SJSA1 (cell line): ENCODE measurements around the gene PLAC8. TPM values are rescaled to one million over a fixed set of nuclear protein-coding genes. Genes with fewer than 3 reads are reported as not detected.
"Not testable (repeated sequence)": the region's sequence is repeated elsewhere in the genome, so short reads cannot be mapped to it uniquely, and the experiment has no call there.

ENCODE experiments used
- DNase-seq, 2 experiments: peaks; one replicate each; pipeline ENCODE4 v3.0.0-alpha.2; 2015 to 2020; ENCODE audit warnings: low spot score in 2 of 2, low read depth in 1 of 2
- H3K27ac ChIP-seq: fragments of 250-450 bp; sonication (Bioruptor Pico); 2 replicates; pipeline ENCODE4 v1.5.1; 2020; ENCODE audit warnings: mild to moderate bottlenecking, moderate library complexity
- H3K27me3 ChIP-seq: fragments of 250-450 bp; sonication (Bioruptor Pico); replicated peaks from 2 replicates; pipeline ENCODE4 v1.5.1; 2020; ENCODE audit warnings: mild to moderate bottlenecking, moderate library complexity
- H3K36me3 ChIP-seq: fragments of 250-450 bp; sonication (Bioruptor Pico); 2 replicates; pipeline ENCODE4 v1.5.1; 2020; ENCODE audit warnings: mild to moderate bottlenecking
- H3K4me1 ChIP-seq: fragments of 250-450 bp; sonication (Bioruptor Pico); replicated peaks from 2 replicates; pipeline ENCODE4 v1.6.1; 2021; ENCODE audit warnings: mild to moderate bottlenecking
- H3K4me3 ChIP-seq: fragments of 250-450 bp; sonication (Bioruptor Pico); 2 replicates; pipeline ENCODE4 v1.5.1; 2020; ENCODE audit warnings: mild to moderate bottlenecking
- H3K9me3 ChIP-seq: fragments of 250-450 bp; sonication (Bioruptor Pico); replicated peaks from 2 replicates; pipeline ENCODE4 v1.5.1; 2020; ENCODE audit warnings: mild to moderate bottlenecking
- total RNA-seq: library from RNA; depleted of rRNA; stranded (reverse); fragments of >200 nt; shearing (Covaris generic); gene quantifications from 2 replicates; pipeline ENCODE4 v1.2.3, GENCODE V29; 2014; rRNA removed

Gene PLAC8
- total RNA-seq, result 123 and 141 TPM in 2 replicates

- H3K27ac ChIP-seq, result peak within 1 kb of the TSS; percentile 85
- H3K36me3 ChIP-seq, result peaks cover 16% of the 10 kb centered on the region
- peak; percentile 45 to 75 for DNase-seq
- no peaks in the 10 kb centered on the region for H3K27me3 ChIP-seq
- H3K4me3 ChIP-seq, result peak within 1 kb of the TSS; percentile 37
- no peaks in the 10 kb centered on the region for H3K9me3 ChIP-seq
- H3K4me1 ChIP-seq, result peaks cover 52% of the 10 kb centered on the region
Measured at GRCh38 chr4:83114576-83114975, at the start of gene PLAC8. TSS of gene PLAC8 (minus strand) at chr4:83114729. CDS start at chr4:83107921, 6,808 bp downstream.

GRCh38 chr4:83153417-83153816 lies 38.9 kb upstream of the PLAC8 start:
- DNase-seq, result no peak
- H3K36me3 ChIP-seq, result no peaks in the 10 kb centered on the region
- H3K4me1 ChIP-seq, result no peaks in the 10 kb centered on the region
- no peaks in the 10 kb centered on the region for H3K9me3 ChIP-seq
- H3K4me3 ChIP-seq, result no peak overlapping the region
- H3K27ac ChIP-seq, result no peak overlapping the region
- H3K27me3 ChIP-seq, result no peaks in the 10 kb centered on the region

- Histone ChIP-seq H3K9me3 (no peaks in the 10 kb centered on the region), H3K4me1 (no peaks in the 10 kb centered on the region), H3K4me3 (no peak overlapping the region), H3K27ac (no peak overlapping the region), H3K36me3 (no peaks in the 10 kb centered on the region), H3K27me3 (no peaks in the 10 kb centered on the region)
- no peak for DNase-seq
Measured at GRCh38 chr4:83152746-83153145, 38.2 kb upstream of the PLAC8 start.

- no peaks in the 10 kb centered on the region for H3K4me1 ChIP-seq
- 0 out of 2 replicates have a peak, but pooled peaks cover 2% of the 10 kb centered on the region for H3K9me3 ChIP-seq
- no peak for DNase-seq
- no peak overlapping the region for H3K27ac ChIP-seq
- H3K4me3 ChIP-seq, result no peak overlapping the region
- H3K27me3 ChIP-seq, result no peaks in the 10 kb centered on the region
- H3K36me3 ChIP-seq, result no peaks in the 10 kb centered on the region
Measured at GRCh38 chr4:83151651-83152050, 37.1 kb upstream of the PLAC8 start.

- no peak overlapping the region for H3K4me3 ChIP-seq
- H3K27me3 ChIP-seq, result no peaks in the 10 kb centered on the region
- DNase-seq, result no peak
- 0 out of 2 replicates have a peak, but pooled peaks cover 2% of the 10 kb centered on the region for H3K9me3 ChIP-seq
- H3K27ac ChIP-seq, result no peak overlapping the region
- H3K4me1 ChIP-seq, result no peaks in the 10 kb centered on the region
- no peaks in the 10 kb centered on the region for H3K36me3 ChIP-seq
Measured at GRCh38 chr4:83150653-83151330, 36.3 kb upstream of the PLAC8 start.

GRCh38 chr4:83149865-83150652 lies 35.5 kb upstream of the PLAC8 start:
- Histone ChIP-seq H3K36me3 (no peaks in the 10 kb centered on the region), H3K4me3 (no peak overlapping the region), H3K27me3 (no peaks in the 10 kb centered on the region), H3K9me3 (0 out of 2 replicates have a peak, but pooled peaks cover 2% of the 10 kb centered on the region), H3K27ac (no peak overlapping the region), H3K4me1 (no peaks in the 10 kb centered on the region)
- DNase-seq, result no peak

GRCh38 chr4:83146841-83147240 lies 32.3 kb upstream of the PLAC8 start:
- Histone ChIP-seq H3K4me1 (no peaks in the 10 kb centered on the region), H3K27me3 (no peaks in the 10 kb centered on the region), H3K4me3 (no peak overlapping the region), H3K9me3 (0 out of 2 replicates have a peak, but pooled peaks cover 2% of the 10 kb centered on the region), H3K27ac (no peak overlapping the region), H3K36me3 (no peaks in the 10 kb centered on the region)
- no peak for DNase-seq

GRCh38 chr4:83145776-83146175 lies 31.2 kb upstream of the PLAC8 start:
- H3K9me3 ChIP-seq, DNase-seq, H3K36me3 ChIP-seq, H3K27me3 ChIP-seq, H3K4me1 ChIP-seq, H3K4me3 ChIP-seq, H3K27ac ChIP-seq: not testable (repeated sequence)

DNA sequence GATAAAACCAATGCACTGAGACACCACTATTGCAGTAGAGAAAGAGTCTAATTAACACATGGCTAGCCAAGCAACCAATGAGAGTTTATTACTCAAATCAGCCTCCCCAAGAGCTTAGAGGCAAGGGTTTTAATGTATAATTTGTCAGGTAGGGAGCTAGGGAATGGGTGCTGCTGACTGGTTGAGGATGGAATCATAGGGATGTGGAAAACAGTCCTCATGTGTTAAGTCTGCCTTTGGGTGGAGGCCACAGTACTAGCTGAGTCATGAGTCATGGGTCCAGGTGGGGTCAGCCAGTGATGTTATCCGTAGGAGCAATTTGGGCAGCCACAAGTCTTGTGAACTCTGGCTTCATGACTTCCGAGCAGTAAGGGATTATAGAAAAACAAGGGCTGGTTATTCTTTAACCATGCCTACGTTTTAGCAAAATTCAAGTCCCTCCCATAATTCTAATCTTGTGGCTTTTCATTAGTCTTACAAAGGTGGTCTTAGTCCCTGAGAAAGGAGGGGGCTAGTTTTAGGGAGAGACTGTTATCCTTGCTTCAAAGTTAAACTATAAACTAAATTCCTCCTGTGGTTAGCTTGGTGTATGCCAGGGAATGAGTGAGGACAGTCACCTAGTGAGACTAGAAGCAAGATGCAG lies 25.1 kb upstream of the PLAC8 start:
- no peak overlapping the region for H3K4me3 ChIP-seq
- DNase-seq, result no peak
- no peak overlapping the region for H3K27ac ChIP-seq
- H3K36me3 ChIP-seq, result no peaks in the 10 kb centered on the region
- H3K4me1 ChIP-seq, result no peaks in the 10 kb centered on the region
- H3K27me3 ChIP-seq, result no peaks in the 10 kb centered on the region
- H3K9me3 ChIP-seq, result peaks cover 9% of the 10 kb centered on the region

- Histone ChIP-seq H3K9me3 (peaks cover 9% of the 10 kb centered on the region), H3K27me3 (no peaks in the 10 kb centered on the region), H3K4me3 (no peak overlapping the region), H3K4me1 (no peaks in the 10 kb centered on the region), H3K36me3 (no peaks in the 10 kb centered on the region), H3K27ac (no peak overlapping the region)
- no peak for DNase-seq
Measured at GRCh38 chr4:83138946-83139345, 24.4 kb upstream of the PLAC8 start.

DNA sequence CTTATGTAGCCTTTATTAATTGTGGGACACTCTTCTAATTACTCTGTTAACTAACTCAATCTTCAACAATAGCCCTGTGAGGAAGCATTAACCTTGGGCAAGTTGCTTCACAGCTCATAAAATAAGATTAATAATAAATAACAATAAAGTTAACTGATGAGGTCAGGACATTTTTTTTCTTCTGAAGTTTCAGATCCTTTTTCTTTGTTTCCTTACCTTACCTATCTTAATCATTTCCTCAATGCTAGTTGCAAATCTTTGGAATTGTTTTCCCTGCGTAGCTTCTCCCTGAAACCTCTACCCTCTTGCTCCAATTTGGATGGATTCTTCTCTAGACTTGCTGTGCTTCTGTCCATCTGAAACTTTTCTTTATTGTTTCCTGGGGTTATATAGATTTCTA lies 17.5 kb upstream of the PLAC8 start:
- no peak overlapping the region for H3K27ac ChIP-seq
- H3K4me1 ChIP-seq, result 0 out of 2 replicates have a peak, but pooled peaks cover 3% of the 10 kb centered on the region
- H3K4me3 ChIP-seq, result no peak overlapping the region
- no peaks in the 10 kb centered on the region for H3K27me3 ChIP-seq
- no peaks in the 10 kb centered on the region for H3K9me3 ChIP-seq
- DNase-seq, result no peak
- H3K36me3 ChIP-seq, result no peaks in the 10 kb centered on the region

DNA sequence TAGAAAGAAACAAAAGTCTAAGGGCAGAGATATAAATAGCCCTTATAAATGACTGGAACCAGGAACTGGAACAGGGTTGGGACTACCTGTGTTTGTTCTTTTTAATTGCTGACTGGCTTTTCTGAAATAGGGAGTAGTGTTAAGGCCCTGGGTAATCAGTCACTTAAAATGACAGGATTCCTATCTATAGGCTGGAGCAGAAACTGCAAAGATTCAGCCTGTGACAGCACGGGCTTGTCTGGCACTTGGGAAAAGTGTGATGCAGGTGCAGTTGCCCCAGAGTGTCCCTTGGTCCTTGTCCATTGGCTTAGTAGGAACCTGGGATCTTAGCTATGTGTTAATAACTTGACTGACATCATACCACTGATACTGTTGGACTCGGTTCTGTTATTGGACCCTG lies 14.7 kb upstream of the PLAC8 start:
- Histone ChIP-seq H3K36me3 (no peaks in the 10 kb centered on the region), H3K27me3 (no peaks in the 10 kb centered on the region), H3K9me3 (peaks cover 3% of the 10 kb centered on the region; the same call in 1 of the 2 replicates), H3K4me1 (0 out of 2 replicates have a peak, but pooled peaks cover 3% of the 10 kb centered on the region), H3K4me3 (no peak overlapping the region), H3K27ac (peak overlapping the region; percentile 12; the same call in 1 of the 2 replicates)
- DNase-seq, result no peak

GRCh38 chr4:83128240-83128929 lies 13.9 kb upstream of the PLAC8 start:
- DNase-seq, result peak in 1 of 2 experiments; percentile 28
- H3K27ac ChIP-seq, result peak overlapping the region; percentile 29
- H3K4me1 ChIP-seq, result peaks cover 6% of the 10 kb centered on the region
- H3K36me3 ChIP-seq, result no peaks in the 10 kb centered on the region
- H3K4me3 ChIP-seq, result no peak overlapping the region
- H3K27me3 ChIP-seq, result no peaks in the 10 kb centered on the region
- peaks cover 9% of the 10 kb centered on the region; the same call in 1 of the 2 replicates for H3K9me3 ChIP-seq
